Measurements from ENCODE around the gene SLC31A2.

Gene SLC31A2

GRCh38 chr9:113154946-113155345 is 4.1 kb downstream of the SLC31A2 start:
- no peak for TF ChIP-seq CTCF (conservative IDR thresholded peaks at IDR 0.05; ENCODE audit: low read depth, low read length)
- no peak overlapping the region for H3K4me3 ChIP-seq (ENCODE audit: low read length)
- no peak for DNase-seq (ENCODE audit: low read depth)

- DNase-seq (ENCODE audit: low read depth) = no peak
These were observed 5.2 kb downstream of the SLC31A2 start for GRCh38 chr9:113155911-113156588.

GRCh38 chr9:113156880-113157279 is 6.1 kb downstream of the SLC31A2 start:
- no peak for DNase-seq (ENCODE audit: low read depth)
- TF ChIP-seq CTCF (conservative IDR thresholded peaks at IDR 0.05; ENCODE audit: low read depth, low read length) = no peak

More at GRCh38 chr9:113155911-113156588, 5.2 kb downstream of the SLC31A2 start:
- TF ChIP-seq CTCF (conservative IDR thresholded peaks at IDR 0.05; ENCODE audit: low read depth, low read length) = no peak
- H3K4me3 ChIP-seq (ENCODE audit: low read length) = no peak overlapping the region

GRCh38 chr9:113158446-113158845 is 7.6 kb downstream of the SLC31A2 start:
- no peak for TF ChIP-seq CTCF (conservative IDR thresholded peaks at IDR 0.05; ENCODE audit: low read depth, low read length)
- H3K4me3 ChIP-seq (ENCODE audit: low read length) = no peak overlapping the region
- DNase-seq (ENCODE audit: low read depth) = no peak

More at GRCh38 chr9:113156880-113157279, 6.1 kb downstream of the SLC31A2 start:
- H3K4me3 ChIP-seq (ENCODE audit: low read length) = no peak overlapping the region

- no peak for DNase-seq (ENCODE audit: low read depth)
- TF ChIP-seq CTCF (conservative IDR thresholded peaks at IDR 0.05; ENCODE audit: low read depth, low read length) = no peak
These were observed 9.8 kb downstream of the SLC31A2 start for GRCh38 chr9:113160571-113160970.

GRCh38 chr9:113163001-113163400 is 12.2 kb downstream of the SLC31A2 start:
- TF ChIP-seq CTCF (conservative IDR thresholded peaks at IDR 0.05; ENCODE audit: low read depth, low read length) = no peak
- H3K4me3 ChIP-seq (ENCODE audit: low read length) = no peak overlapping the region
- no peak for DNase-seq (ENCODE audit: low read depth)

More at GRCh38 chr9:113160571-113160970, 9.8 kb downstream of the SLC31A2 start:
- H3K4me3 ChIP-seq (ENCODE audit: low read length) = no peak overlapping the region

Measured in retinal pigment epithelial cell (primary cell).